IPS-NIHi11 (cell line): Measurements from ENCODE around the gene BTRC.

Experiments
- DNase-seq: peaks from one replicate; pipeline ENCODE4 v3.0.0; 2012; ENCODE audit warnings: mixed read lengths, low spot score

BTRC gene

DNA sequence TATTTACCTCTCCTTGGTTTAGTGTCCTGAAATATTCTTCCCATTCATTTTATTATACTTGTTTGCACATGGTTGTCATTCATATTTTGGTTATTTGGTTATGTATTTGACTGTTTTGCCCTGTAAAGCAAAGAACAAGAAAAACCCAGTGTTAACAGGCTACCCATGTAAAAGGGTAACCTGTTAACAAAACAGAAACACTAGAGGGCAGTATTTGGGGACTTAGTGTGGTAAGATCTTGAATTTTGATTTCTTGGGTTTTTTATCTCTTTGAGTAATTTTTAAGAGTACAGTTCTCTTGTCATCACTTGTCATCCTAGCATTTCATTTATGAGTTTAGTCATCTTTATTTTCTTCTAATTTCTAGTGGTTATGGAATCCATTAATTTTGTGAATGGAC is 182.8 kb downstream of the BTRC start:
- DNase-seq = peak; percentile 49

DNA sequence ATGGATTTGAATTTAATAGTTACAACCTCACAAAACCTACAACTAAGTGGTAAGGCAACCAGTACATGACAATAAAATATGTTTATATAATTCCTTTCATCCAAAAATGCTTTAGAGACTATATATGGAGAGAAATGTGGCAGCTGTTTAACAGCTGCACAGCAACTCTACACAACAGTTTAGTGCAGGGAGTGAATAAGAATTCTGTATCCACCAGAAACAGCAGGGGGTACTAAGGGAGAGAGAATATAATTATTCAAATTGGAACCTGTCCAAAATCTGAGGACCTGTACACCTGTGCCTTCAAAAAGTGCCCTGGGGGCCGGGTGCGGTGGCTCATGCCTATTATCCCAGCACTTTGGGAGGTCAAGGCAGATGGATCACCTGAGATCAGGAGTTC is 184.5 kb downstream of the BTRC start:
- DNase-seq = no peak

DNA sequence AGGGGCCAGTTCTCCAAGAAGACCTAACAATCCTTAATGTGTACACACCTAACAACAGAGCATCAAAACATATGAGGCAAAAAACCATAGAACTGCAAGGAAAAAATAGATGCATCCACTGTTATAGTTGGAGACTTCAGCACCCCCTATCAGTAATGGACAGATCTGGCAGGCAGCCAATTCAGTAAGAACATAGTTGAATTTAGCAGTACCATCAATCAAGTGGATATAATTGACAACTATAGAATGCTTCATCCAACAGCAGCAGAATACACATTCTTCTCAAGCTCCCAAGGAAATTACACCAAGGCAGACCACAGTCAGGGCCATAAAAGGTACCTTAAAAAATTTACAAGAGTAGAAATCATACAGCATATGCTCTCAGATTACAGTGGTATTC is 191.9 kb downstream of the BTRC start:
- no peak for DNase-seq

DNA sequence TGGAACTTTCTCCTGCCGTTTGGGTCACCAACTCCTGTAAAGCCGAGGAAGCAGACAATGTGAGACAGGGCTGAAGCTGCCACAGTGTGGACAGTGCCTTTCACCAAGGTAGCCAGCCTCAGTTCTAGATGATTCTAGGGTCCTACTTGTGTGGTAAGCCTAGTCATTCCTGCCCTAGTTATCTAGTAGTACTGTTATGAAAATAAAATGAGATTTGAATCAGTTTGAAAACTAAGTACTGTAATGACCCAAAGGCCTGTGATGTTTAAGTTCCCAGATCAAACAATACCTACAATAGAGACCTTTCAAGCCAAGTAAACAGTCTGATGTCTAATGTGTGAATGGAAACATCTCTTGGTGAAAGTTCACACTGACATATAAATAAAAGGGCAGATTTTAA is 197.0 kb downstream of the BTRC start:
- DNase-seq = no peak

DNA sequence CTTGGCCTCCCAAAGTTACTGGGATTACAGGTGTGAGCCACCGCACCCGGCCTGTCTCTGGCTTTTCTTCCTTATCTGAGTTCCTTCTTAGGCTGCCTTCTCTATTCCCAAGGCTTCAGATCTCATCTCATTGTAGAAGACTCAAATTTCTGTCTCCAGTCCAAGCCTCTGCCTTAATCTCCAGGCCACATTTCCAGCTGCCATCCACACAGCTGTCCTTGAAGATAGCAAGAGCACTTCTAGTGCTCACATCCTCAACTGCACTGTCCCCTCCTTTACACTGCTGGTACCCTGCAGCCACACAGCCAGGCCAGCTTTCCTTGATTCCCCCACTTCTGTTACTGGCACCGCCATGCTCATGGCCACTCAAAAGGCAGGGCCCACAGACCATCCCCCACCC is 198.5 kb downstream of the BTRC start:
- DNase-seq = no peak

DNA sequence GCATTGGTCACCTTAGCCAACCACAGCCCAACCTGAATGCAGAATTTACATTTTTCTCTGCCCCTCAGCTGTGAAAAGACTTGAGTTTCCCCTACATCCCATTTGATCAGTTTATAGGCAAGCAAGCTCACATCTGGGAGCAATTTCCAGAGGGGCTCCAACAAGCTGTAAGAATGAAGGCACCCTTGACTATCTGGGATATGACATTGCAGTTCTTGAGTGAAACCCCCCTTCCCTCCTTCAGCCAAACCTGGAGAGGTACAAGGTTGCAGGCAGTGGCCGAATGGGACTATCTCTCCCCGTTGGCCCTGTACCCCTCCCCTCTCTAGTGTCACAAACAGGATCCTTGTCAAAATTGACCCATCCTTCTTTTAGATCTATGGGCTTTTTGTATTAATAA is 203.6 kb downstream of the BTRC start:
- no peak for DNase-seq

DNA sequence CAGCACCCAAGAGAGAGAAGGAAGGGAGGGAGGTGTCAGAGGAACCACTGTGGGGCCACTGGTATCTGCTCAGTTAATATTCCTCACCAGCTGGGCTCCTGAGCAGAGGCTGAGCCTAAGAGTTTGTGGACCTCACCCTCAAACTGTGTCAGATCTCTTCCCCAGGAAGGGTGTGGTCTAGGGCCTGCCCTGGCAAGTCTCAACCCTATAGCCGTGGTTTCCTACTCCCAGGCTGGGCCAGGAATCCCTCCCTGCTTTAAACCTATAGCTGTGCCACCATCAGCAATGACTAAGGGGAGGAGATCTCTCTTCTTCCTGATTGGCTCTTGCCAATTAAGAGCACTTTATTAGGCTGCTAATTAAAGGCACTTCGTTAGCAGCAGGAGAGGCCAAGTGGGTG is 204.2 kb downstream of the BTRC start:
- DNase-seq = no peak

DNA sequence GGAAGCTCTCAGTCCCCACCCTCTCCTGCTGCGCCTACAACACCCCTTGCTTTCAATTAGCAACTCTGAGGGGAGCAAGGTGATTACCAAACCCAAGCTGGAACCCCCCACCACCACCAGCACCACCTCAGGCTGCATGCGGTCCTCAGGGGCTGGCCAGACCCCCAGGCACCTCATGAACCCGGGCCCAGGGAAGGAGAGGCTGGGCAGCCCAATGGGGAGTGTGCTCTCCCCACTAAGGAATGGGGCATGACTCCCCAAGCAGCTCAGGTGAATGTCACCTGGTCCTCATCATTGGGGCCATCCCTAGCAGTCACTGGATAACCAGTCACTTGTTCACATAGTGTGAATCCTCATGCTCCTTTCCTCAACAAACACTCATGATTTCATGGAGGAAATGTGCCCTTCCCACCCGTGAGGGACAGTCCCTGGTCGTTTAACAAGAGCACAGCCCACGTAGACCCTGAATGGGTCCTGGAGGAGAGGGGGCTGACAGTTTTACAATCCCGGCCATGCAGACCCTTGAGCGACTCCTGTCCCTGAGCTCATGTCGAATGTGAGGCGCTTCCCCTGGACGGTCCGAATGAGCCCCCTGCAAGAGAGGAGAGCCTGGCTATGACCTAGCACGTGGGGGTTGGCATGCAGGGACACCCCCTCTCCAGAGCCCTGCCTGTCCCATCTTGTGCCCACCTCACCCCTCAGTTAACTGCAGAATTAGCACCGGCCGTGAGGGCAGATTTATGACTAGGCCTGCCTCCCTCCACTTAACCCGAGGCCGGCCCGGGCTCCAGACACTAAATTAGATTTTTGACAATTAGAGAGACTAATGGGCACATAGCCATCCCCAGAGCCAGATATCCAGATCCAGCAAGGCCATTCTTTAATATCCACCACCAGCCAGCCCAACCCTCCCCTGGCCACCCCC is 205.0 kb downstream of the BTRC start:
- no peak for DNase-seq

DNA sequence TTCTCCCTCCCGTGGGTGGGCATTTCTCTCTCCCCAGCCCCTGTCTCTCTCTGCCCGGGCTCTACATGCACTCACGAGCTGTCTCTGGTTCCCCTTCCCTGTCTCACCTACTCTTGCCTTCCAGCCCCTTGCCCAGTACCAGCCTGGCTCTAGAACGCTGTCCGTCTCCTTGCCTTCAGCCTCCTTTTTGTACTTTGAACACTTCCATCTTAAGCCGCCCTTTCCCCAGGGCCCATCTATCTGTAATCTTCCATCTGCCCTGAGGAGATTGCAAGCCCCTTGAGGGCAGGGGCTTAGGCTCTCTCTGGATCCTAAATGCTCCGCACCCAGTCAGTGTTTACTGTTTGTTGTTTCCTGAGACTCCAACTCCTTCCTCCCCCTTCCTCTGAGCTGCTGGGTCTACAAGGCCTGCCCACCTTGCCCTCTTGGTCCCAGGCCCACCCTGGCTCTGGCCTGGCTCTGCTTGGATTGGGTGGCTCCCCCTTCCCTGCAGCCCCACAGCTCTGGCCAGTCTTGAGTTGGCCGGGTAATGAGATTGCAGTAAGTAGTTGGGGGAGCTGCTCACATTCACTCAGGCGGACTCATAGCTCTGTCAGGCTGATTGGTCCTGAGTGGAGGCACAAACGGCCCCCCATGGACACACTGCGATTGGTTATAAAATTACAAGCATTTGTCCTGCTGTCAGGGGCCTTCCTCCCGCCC is 205.8 kb downstream of the BTRC start:
- DNase-seq = no peak

DNA sequence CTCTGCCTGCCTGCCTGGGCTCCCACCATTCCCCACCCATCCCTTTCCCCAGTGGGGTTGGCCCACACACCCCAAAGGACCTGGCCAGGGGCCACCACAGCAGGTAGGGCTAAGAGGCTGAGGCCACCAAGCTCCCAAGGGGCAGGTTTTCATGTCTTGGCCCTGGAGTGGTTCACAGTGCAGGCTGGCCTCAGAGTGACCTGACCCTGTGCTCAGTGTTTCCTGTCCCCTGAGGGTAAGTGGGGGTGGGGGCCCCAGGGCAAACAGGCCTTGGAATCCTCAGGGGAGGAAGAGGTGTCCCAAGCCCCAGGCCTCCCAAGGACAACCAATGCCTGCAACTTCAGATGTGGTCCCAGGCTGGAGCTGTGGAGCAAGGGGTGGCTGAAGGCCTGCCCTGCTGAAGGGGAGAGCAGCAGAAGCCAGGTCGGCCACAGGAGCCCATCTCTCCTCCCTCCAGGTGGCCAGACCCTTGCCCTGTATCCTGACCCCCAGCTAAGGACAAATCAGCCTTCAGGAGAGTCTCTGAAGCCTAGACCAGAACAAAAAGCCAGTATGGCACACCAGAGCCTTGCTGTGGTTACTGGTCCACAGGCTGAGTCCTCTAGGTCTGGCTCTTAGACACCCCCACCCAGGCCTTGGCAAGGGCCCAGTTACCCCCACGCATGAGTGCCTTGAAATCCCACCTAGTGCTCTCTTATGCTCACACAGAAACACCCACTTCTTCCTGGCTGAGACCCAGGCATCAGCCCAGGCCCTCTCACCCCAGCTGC is 206.5 kb downstream of the BTRC start:
- DNase-seq = no peak

DNA sequence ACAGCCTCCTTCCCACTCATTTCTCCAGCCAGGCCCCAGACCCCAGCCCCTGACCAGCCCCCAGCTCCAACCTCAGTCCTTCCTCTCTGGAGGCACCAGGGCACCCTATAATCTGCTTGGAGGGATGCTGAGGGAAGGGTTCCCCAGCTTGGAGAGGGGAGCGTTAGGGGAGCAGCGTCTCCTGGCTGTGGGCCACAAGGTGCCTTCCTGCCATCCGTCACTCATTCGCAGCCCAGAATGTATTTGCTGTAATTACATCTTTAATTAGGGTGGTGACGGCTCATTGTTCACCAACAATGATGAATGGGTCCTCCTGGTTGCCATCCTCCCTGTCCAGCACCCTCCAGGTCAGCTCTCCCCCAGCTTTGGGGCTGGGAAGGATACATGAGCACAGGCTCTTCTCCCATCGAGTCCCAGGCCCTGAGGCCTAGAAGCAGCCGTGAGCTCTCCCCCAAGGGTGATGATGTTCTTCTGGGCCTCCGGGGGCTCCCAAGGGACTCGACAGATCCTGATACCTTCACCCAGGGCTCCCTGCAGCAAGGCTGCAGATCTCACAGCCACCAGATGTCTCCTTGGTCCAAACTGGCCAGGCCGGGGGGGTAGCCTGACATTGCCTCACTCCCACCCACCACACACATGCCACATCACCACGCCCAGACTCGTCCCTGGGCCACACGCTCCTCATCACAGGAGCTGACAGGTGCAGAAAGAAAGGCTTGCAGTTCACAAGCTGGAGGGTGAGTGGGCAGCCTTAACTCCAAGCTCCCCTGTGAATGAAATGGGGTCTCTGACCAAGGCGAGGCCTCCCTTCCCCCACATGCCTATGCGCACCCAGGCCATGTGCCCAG is 207.3 kb downstream of the BTRC start:
- DNase-seq = no peak

DNA sequence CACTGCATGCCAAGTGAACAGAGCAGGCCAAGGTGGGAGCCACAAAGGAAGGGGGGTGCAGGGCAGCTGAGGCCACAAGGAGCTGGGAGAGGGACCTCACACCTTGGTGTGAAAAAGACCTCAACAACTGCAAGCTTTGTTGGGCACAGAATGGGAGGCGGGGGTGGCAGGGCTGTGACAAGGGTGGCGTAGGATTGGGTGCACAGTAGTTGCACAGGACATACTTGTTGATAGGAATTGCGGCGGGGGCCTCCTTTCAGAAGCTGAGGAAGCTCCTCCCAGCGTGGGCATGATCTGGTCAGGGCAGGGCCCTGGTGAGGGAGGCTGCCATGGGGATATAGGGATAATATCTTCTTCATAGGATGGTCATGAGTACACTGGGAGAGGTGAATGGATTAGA is 208.3 kb downstream of the BTRC start:
- DNase-seq = no peak

DNA sequence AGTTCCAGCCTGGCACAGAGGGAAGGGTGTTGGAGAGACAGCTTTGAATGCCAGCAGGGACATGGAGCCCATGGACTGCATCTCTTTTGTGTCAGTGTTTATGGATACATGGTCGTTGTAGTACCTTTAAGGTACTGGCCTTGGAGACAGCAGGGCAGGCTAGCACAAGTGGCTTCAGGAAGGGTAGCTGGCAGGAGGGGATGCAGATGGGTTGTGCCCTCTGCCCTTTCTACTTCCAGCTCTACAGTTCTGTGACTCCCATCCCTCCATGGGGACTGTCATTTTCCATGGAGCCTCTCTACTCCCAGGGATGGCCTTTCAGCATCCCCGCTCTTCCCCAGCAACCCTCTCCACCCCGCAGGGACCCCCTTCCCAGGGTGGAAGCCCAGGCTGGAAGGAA is 209.0 kb downstream of the BTRC start:
- DNase-seq = no peak

DNA sequence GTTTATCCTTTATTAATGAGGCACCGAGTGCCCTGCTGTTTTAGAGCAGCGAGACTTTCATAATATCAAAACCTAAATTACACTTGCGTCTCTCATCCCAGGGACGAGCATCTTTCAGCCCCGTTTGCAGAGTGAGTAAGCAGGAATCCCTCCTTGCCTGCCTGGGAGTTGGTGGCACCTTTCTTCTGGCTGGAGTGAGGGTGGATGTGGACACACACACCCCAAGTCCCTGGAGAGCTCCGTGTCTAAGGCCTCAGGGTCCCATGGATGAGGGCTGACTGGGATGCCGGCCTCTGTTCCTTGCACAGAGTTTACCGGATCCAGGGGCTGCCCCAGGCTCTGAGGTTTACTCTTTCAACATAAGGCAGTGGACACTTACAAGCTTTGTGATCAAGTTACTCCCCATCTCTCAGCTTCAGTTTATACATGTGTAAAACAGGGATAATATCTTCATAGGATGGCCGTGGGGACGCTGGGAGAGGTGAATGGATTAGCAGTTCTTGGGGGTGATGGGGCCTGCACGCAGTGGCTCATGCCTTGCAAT is 209.6 kb downstream of the BTRC start:
- no peak for DNase-seq

DNA sequence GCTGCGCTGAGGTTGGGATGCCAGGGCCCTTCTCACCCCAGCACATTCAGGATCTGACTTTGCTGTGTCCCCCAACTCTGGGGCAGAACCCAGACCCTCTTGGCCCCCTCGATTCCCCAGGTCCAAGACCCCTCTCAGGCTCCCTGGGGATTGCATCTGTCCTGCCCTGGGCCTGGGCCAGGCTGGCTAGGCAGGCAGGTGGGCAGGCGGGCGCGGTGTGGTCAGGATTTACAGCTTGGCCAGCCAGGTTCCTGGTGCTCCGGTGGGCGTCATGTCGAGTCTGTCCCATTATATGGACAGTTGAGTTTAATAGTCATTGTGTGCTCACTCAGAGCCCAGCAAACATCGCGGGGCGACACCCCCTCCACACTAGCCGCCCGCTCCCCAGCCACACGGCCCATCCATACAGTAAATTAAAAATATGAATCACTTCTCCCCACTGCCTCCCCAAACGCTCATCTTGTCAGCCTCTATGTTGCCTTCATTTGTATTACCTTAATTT is 210.6 kb downstream of the BTRC start:
- DNase-seq = no peak

DNA sequence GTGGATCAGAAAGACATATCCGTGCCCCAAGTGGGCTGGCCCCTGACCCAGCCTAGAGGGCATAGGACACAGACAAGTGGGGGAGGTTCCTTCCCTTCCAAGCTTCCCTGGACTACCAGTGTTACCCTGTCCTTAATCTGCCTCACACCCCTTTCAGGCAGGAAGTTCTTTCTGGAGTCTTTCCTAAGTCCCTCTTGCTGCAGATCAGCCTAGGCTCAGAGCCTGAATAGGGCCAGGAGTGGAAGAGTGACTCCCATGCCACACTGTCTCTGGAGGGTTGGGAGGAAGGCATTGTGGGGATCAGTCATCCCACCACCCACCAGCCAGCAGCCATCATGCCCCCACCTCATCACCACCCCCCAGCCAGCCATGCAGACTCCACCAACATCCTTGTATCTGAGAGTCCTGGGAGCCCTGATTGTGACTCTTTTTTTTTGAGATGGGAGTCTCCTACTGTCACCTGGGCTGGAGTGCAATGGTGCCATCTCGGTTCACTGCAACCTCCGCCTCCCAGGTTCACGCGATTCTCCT is 211.5 kb downstream of the BTRC start:
- DNase-seq = no peak

DNA sequence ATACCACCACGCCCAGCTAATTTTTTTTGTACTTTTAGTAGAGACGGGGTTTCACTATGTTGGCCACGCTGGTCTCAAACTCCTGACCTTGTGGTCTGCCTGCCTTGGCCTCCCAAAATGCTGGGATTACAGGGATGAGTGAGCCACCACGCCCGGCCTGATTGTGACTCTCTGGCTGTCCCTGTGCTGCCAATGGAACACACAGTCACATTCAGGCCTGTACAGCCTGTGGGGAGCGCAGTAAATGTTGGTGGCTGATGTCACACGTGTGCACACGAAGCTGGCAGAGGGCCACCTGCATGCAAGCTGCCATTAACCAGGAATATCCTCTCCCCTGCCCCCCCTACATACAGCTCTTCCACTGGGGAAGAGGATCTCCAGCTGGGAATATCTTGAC is 212.0 kb downstream of the BTRC start:
- no peak for DNase-seq

DNA sequence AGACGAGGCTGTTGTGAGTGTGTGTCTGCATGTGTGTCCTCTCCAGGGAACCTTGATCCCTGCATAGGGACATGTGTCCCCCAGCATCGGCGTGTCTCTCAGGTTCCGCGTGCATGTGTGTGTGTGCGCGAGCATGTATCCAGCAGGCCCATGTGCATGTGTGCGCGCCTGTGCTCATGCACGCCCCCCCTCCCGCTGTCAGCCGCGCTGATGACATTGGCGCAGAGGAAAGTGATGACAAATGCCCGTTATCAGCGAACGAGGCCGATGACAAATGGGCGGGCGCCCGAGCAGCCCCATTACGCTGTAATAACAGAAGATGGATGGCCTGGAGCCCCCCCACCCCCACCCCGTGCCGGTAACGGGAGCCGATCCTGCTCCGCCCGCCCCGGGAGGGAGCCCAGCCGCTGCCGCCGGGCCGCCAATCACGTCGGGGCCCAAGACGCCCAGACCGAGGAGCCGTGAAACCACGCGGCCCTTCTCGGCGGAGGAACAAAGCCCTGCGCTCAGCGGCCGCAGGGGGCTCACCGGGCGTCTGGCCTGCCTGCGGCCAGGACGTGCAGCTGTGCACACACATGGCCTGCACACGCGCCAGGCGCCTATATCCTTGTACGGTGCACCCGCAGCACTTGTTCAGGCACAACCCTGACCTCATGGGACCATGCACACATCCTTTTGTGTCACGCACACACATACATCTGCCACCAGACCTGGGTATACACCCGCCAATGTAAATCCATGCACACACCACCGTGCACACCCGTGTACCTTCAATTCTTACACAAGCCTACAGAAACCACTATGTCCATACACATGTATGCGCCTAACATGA is 212.6 kb downstream of the BTRC start:
- peak; percentile 75 for DNase-seq

DNA sequence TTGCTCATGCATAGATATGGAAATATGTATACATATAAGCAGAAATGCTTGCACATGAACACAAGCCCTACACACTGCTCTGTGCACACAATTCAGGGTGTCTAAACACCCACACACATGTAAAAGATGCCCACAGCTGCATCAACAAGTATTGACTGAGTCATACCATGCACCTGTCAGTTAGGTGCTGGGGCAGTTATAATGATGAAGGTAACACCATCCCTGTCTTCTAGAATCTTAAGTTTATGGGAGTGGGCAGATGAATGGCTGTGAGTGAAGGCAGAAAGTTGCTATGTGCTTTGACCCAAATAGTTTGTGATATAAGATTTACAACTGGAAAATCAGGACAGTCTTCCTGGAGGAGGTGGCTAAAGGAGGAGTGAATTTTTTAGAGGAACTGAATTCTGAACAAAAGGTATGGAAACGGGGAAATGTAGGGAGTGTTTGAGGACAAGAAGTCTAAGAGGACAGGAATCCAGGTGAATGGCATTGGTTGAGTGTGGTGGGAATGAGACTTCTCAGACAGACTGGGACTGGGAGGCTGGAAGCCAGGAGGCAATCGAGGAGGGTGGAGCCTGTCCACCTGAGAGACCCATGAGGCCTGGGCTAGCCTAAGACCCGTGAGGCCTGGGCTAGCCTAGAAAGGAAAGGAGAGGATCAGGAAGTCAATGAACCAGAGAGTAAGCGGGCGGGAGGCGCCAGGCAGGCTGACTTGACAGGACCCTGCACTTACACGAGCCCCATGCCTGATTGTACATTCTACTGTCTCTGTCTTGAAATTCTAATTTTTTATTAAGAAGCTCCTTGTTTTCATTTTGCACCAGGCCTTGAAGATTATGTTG is 213.4 kb downstream of the BTRC start:
- no peak for DNase-seq
